ENCODE measurements around the gene TLL1.
A peak's percentile ranks its signal among the peaks of the same experiment; 100 is the strongest.

TLL1 gene

DNA sequence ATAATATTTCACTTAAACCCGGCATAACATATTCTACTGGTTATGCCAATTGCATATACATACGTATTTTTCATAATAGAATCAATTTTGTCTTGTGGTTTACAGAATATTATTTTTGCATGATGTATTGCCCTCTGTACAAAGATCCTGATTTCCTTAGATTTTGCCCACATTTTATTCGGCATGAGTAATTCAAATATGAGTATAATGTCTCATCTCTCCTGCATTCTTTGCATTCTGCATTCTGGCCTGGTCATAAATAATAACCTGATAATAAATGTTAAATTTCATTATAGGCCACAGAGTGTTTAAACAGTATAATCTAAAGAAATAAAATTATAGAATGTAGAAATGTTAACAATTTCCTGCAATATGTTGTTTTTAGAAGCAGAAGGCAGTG, 205.3 kb downstream of the TLL1 start:
- Mint-ChIP-seq H3K27me3 (no peaks in the 10 kb centered on the region), H3K4me3 (no peak overlapping the region), H3K36me3 (no peaks in the 10 kb centered on the region), H3K9me3 (peaks cover 3 to 6% of the 10 kb centered on the region in 2 donors), H3K27ac (no peak overlapping the region), H3K4me1 (no peaks in the 10 kb centered on the region)
- ATAC-seq (replicated peaks) = no peak
- no peak for DNase-seq

DNA sequence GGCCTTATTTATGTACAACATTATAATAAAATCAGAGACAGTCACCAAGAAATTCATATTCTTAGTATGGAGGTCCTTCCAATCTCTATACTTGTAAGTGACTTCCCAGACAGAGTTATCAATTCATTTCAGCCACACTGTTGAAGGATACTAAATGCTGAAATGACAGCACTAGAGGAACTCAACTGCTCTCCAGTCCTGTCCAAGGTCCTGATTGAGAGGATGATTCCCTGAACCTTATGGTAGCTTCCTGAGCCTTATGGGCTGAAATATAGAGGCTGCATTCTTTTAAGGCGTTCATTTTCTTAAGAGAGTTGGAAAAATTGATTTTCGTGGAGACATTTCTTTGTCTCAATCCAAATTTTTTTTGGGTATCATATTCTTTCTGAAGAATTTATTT, 205.9 kb downstream of the TLL1 start:
- Mint-ChIP-seq H3K9me3 (peaks cover 3 to 6% of the 10 kb centered on the region in 2 donors), H3K4me1 (no peaks in the 10 kb centered on the region), H3K27me3 (no peaks in the 10 kb centered on the region), H3K4me3 (no peak overlapping the region), H3K36me3 (no peaks in the 10 kb centered on the region), H3K27ac (no peak overlapping the region)
- ATAC-seq (replicated peaks) (no peak), DNase-seq (no peak)

DNA sequence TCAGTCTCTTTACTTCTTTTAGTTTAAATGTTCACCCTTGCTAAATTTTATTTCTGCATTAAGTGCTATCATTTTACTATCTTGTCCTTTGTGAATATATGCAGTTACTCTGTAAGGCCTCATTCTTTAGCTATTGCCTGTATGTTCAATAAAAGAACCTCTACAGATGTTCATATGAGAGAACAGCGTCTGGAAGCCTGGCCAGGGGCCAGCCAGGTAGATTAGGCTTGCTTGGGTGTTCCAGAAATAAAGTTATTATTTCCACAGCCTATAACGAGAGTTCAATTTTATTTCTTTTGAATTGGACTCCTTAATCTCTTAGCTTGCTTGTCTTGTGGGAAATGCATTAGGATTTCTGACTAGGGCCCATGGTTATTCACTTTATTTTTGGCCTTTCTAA, 214.5 kb downstream of the TLL1 start:
- no peak for DNase-seq
- no peak for ATAC-seq (replicated peaks)
- no peak overlapping the region for H3K27ac Mint-ChIP-seq
- H3K9me3 Mint-ChIP-seq = no peaks in the 10 kb centered on the region
- no peak overlapping the region for H3K4me3 Mint-ChIP-seq
- no peaks in the 10 kb centered on the region for H3K27me3 Mint-ChIP-seq
- no peaks in the 10 kb centered on the region for H3K4me1 Mint-ChIP-seq
- no peaks in the 10 kb centered on the region for H3K36me3 Mint-ChIP-seq

DNA sequence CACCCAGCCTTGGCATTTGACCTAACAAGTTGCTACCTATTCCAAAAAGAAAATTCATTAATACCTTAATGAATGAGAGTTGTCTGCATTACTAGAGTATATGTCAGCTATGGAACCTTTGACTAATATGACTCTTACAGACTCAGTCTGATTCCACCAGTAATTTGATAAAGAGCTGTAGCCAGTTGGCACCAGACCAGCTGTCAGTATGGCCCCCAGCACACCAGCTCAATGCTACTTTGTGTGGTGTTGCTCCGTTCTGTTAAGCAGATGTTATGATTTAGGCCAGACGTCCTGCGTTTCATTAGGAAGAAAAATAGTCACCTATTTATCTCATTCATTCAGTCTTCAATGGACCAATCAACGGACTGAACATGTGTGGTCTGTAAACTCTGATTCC, 215.5 kb downstream of the TLL1 start:
- no peaks in the 10 kb centered on the region for H3K36me3 Mint-ChIP-seq

DNA sequence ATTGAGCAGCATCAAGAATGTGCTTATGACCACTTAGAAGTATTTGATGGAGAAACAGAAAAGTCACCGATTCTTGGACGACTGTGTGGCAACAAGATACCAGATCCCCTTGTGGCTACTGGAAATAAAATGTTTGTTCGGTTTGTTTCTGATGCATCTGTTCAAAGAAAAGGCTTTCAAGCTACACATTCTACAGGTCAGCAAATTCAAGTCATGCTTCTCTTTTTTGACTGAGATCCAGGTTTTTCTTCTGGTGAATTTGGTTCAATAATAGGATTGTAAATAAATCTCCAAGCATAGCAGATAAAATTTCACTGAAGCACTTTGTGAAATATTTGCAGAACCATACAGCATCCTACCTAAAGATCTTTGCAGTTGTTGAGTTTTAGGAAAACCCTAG, 218.1 kb downstream of the TLL1 start:
- no peaks in the 10 kb centered on the region for H3K27me3 Mint-ChIP-seq
- H3K4me1 Mint-ChIP-seq = no peaks in the 10 kb centered on the region
- ATAC-seq (replicated peaks) = no peak
- no peaks in the 10 kb centered on the region for H3K36me3 Mint-ChIP-seq
- H3K9me3 Mint-ChIP-seq = no peaks in the 10 kb centered on the region
- no peak for DNase-seq
- no peak overlapping the region for H3K4me3 Mint-ChIP-seq
- H3K27ac Mint-ChIP-seq = no peak overlapping the region

More for the DNA sequence above, 215.5 kb downstream of the TLL1 start:
- DNase-seq (no peak), ATAC-seq (replicated peaks) (no peak)
- H3K4me1 Mint-ChIP-seq = no peaks in the 10 kb centered on the region
- no peaks in the 10 kb centered on the region for H3K9me3 Mint-ChIP-seq
- H3K4me3 Mint-ChIP-seq = no peak overlapping the region
- H3K27ac Mint-ChIP-seq = no peak overlapping the region
- no peaks in the 10 kb centered on the region for H3K27me3 Mint-ChIP-seq

DNA sequence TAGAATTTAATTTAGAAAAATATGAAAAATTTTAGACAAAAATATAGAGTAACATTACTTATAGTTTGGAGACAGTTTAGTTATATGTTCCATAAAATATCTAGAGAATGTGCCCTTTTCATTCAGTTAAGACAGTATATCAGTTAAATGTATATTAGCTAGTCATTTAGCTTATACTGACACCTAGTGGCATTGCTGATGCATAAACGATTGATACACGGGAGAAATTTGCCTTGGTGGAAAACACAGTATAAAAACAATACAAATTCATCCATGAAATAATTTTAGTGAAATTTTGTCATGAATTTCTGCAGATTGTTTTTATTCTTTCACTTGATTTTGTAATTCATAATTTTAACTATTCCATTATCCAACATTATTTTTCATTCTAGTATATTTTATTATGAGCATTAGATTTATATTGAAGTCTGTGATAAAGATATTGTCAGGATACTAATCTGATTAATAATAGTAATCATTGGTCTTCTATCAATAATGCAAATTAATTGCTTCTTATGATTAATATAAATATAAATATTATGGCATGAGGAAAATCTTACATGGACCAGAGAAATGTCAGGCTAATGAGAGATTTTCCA, 219.0 kb downstream of the TLL1 start:
- Mint-ChIP-seq H3K4me1 (no peaks in the 10 kb centered on the region), H3K9me3 (no peaks in the 10 kb centered on the region), H3K27me3 (no peaks in the 10 kb centered on the region), H3K27ac (no peak overlapping the region), H3K36me3 (no peaks in the 10 kb centered on the region), H3K4me3 (no peak overlapping the region)
- ATAC-seq (replicated peaks) (peak; percentile 41 to 53), DNase-seq (no peak)

DNA sequence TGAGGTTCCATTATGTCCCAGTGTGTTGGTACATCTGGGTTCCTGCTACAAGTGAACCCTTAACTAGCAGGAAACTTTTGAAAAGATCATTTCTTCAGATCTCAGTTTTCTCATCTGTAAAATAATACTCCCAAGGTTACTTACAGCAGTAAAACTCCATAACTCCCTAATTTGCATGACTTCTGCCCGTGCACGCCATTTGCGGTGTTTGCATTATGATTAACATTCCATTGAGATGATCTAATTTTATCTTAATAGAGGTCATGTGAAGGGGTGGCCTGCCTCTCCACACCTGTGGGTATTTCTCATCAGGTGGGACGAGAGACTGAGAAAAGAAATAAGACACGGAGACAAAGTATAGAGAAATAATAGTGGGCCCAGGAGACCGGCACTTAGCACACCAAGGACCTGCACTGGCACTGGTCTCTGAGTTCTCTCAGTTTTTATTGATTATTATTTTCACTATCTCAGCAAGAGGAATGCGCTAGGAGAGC, 219.8 kb downstream of the TLL1 start:
- H3K4me3 Mint-ChIP-seq = no peak overlapping the region
- H3K4me1 Mint-ChIP-seq = no peaks in the 10 kb centered on the region
- H3K27me3 Mint-ChIP-seq = no peaks in the 10 kb centered on the region
- no peak overlapping the region for H3K27ac Mint-ChIP-seq
- no peaks in the 10 kb centered on the region for H3K36me3 Mint-ChIP-seq
- ATAC-seq (replicated peaks) (no peak), DNase-seq (no peak)
- no peaks in the 10 kb centered on the region for H3K9me3 Mint-ChIP-seq

DNA sequence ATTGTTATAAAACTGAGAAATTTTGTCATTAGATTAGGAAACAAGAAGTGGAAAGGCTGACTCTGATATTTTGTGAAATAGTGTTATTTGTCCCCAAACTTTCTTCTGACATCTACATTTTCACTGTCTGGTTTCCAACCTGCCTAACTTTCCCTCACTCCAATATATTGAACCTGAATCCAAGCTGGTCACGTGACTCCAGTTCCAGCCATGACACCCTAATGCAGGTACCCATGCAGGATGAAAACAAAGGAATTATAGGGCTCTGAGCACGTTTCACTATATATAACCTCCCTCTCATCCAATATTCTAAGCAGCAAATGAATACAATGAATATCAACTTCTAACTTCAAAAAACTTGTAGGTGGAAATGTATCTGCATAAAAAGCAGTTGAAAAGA, 231.6 kb downstream of the TLL1 start:
- Mint-ChIP-seq H3K4me3 (no peak overlapping the region), H3K9me3 (peaks cover 5 to 7% of the 10 kb centered on the region in 2 donors), H3K4me1 (no peaks in the 10 kb centered on the region), H3K27me3 (no peaks in the 10 kb centered on the region), H3K27ac (no peak overlapping the region), H3K36me3 (no peaks in the 10 kb centered on the region)
- ATAC-seq (replicated peaks) (no peak), DNase-seq (no peak)

DNA sequence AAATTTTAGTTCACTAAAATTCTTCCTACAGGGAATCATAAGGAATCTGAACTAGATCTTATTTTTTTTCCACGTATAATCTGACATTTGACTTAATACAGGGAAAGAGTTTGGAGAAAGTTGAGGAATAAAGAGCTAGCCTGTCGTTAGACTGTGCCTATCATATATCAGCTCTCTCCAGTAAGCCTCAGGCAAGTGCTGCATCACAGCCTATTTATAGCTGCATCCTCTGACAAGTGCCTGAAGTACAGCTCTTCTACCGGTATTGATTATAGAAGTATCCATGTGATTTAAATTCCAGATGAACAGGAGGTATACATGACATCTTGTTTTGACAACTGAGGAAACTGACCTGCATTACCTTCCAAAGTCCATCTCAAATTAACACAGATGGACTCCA, 248.9 kb downstream of the TLL1 start:
- ATAC-seq (replicated peaks) = no peak
- H3K4me3 Mint-ChIP-seq = no peak overlapping the region
- no peaks in the 10 kb centered on the region for H3K9me3 Mint-ChIP-seq
- no peaks in the 10 kb centered on the region for H3K27me3 Mint-ChIP-seq
- no peak overlapping the region for H3K27ac Mint-ChIP-seq
- no peak for DNase-seq
- H3K36me3 Mint-ChIP-seq = no peaks in the 10 kb centered on the region
- H3K4me1 Mint-ChIP-seq = no peaks in the 10 kb centered on the region

DNA sequence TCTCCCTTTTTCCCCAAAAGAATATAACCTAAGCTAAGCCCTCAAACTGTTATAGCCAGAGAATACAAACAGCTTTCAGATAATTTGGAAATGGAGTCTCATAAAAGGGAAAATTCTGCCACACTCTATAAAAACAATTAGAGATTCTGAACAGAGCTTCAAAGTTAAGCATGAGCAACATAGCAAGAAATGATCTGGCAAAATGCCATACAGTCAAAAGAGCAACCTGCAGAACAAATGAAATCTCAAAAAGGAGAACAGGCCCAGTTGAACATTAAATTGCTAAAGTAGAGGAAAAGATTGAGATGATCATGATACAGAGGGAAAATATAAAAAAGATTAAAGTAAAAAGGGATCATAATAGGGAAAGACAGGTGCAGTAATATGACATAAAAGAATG, 250.5 kb downstream of the TLL1 start:
- H3K4me1 Mint-ChIP-seq = no peaks in the 10 kb centered on the region
- no peak for ATAC-seq (replicated peaks)
- no peak for DNase-seq
- H3K9me3 Mint-ChIP-seq = no peaks in the 10 kb centered on the region
- no peaks in the 10 kb centered on the region for H3K27me3 Mint-ChIP-seq
- H3K27ac Mint-ChIP-seq = no peak overlapping the region
- no peaks in the 10 kb centered on the region for H3K36me3 Mint-ChIP-seq
- H3K4me3 Mint-ChIP-seq = no peak overlapping the region

DNA sequence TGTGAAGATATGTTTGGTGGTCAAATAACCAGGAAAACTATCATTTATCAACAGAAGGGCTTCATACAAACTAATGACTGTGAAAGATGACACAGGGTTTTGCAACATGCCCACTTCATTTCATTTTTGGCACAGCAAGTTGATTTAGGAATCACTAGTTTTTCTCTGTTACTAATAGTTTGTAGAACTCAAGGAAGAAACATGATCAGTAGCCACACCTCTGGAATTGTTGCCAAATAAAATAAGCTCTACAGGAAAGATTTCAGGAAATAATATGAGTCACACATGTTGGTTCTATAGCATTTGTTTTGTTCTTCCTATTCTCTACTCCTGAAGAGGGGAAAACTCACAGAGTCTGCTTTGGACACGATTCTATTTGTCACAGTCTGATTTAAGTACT, 255.4 kb downstream of the TLL1 start:
- DNase-seq = no peak
- no peaks in the 10 kb centered on the region for H3K27me3 Mint-ChIP-seq
- no peak overlapping the region for H3K4me3 Mint-ChIP-seq
- H3K27ac Mint-ChIP-seq = no peak overlapping the region
- no peak for ATAC-seq (replicated peaks)
- peaks cover 0 to 7% of the 10 kb centered on the region in 2 donors for H3K9me3 Mint-ChIP-seq
- no peaks in the 10 kb centered on the region for H3K4me1 Mint-ChIP-seq
- no peaks in the 10 kb centered on the region for H3K36me3 Mint-ChIP-seq

DNA sequence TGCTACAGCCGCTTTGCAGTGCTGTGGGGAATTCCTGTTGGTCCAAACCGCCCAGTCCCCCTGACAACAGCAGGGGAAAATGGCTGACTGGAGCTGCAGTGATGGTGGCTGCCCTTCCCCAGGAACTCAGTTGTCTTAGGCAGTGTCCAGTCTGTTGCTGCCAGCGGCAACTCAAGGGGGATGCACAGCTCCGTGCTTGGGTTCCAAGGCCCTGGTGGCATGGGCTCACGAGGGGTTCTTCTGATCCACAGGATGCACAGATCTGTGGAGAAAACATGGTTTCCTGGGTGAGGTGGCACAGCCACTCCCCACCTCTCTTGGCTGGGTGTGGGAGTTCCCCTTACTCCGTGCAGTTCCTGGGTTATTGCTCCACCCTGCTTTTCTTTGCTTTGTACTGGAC, 261.2 kb downstream of the TLL1 start:
- ATAC-seq (replicated peaks) (no peak), DNase-seq (no peak)
- Mint-ChIP-seq H3K27me3 (no peaks in the 10 kb centered on the region), H3K27ac (no peak overlapping the region), H3K9me3 (peaks cover 0 to 7% of the 10 kb centered on the region in 2 donors), H3K36me3 (no peaks in the 10 kb centered on the region), H3K4me1 (no peaks in the 10 kb centered on the region), H3K4me3 (no peak overlapping the region)

DNA sequence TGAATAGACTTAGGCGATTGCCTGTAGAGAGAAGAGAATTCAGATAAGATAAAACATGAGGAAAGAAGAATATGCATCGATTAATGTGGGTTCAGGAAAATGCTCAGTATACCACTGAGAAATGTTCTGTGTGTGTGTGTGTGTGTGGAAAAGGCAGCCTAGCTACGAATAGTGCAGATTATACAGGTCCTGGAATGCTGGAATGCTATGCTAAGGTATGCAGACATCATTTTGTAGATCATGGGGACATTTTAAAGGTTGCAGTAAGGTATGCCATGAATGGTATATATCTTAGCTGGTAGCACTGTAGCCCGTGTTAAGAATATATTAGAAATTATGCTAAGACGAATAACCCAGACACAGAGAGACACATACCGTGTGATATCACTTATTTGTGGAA, 267.9 kb downstream of the TLL1 start:
- no peaks in the 10 kb centered on the region for H3K36me3 Mint-ChIP-seq
- ATAC-seq (replicated peaks) = no peak
- H3K4me3 Mint-ChIP-seq = no peak overlapping the region
- H3K27ac Mint-ChIP-seq = no peak overlapping the region
- H3K27me3 Mint-ChIP-seq = no peaks in the 10 kb centered on the region
- no peaks in the 10 kb centered on the region for H3K4me1 Mint-ChIP-seq
- no peak for DNase-seq
- H3K9me3 Mint-ChIP-seq = no peaks in the 10 kb centered on the region

DNA sequence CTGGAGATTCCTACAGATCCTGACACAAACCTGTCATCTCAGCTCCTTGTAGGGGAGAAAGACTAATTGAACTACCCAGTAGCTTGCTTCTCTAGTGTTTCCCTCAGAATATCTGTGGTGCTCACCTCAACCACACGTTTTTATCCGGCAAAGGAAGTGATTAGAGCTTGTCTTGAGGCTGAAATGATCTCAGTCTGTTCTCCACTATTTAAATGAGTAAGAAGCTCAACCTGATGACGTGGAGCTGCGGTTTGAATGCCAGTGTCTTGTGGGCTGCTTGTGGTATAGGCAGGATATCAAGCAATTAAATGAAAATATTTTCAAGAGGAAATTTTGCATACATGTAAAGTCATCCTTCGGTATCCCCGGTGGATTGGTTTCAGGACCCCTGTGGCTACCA, 270.2 kb downstream of the TLL1 start:
- H3K9me3 Mint-ChIP-seq = no peaks in the 10 kb centered on the region
- no peaks in the 10 kb centered on the region for H3K36me3 Mint-ChIP-seq
- ATAC-seq (replicated peaks) (no peak), DNase-seq (no peak)
- no peaks in the 10 kb centered on the region for H3K4me1 Mint-ChIP-seq
- H3K27me3 Mint-ChIP-seq = no peaks in the 10 kb centered on the region
- H3K4me3 Mint-ChIP-seq = no peak overlapping the region
- no peak overlapping the region for H3K27ac Mint-ChIP-seq

DNA sequence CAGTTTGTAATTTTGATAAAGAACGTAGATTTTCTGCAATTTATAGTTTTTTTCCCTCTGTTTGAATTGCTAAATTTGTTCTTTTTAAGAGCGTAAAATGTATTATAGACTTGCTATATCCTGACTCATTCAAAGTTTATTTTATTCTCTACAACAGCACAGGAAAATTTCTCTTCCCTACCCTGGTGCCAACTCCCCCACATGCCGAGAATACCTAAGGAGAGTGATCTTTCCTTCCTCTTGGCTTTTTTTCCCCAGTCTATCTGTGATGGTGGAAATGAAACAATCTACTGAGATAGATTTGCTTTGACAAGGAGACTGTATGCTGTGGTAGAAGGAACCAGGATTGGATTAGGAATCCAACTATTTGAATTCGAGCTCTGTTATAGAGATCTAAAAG, 271.6 kb downstream of the TLL1 start:
- Mint-ChIP-seq H3K4me3 (no peak overlapping the region), H3K36me3 (no peaks in the 10 kb centered on the region), H3K27ac (no peak overlapping the region), H3K4me1 (no peaks in the 10 kb centered on the region), H3K27me3 (no peaks in the 10 kb centered on the region), H3K9me3 (peaks cover 1 to 4% of the 10 kb centered on the region in 2 donors)
- DNase-seq (no peak), ATAC-seq (replicated peaks) (no peak)

All from stimulated activated naive B cell treated with anti-CD40 and anti-IgM and Interleukin-4, amounts not matched to agents 10 μg/mL and 1 μg/mL and 100 μg/mL, for 72 hours (primary cell).